Measurements from ENCODE around the gene RPS6KA2.
"Not testable (repeated sequence)": the region's sequence is repeated elsewhere in the genome, so short reads cannot be mapped to it uniquely, and the experiment has no call there.

RPS6KA2 gene

GRCh38 chr6:166405386-166405785 lies 221.7 kb downstream of the RPS6KA2 start:
- no peaks in the 10 kb centered on the region for H3K36me3 ChIP-seq
- no peak overlapping the region for H3K4me3 ChIP-seq
- no peaks in the 10 kb centered on the region for H3K9me3 ChIP-seq
- no peak overlapping the region for H3K27ac ChIP-seq
- intact Hi-C loops (cut with DNase I; ENCODE audit: low total_unique reads) = no loop called here
- peaks cover 0 to 16% of the 10 kb centered on the region in 2 donors for H3K27me3 ChIP-seq
- peaks cover 0 to 5% (median 0%) of the 10 kb centered on the region in 4 donors for H3K4me1 ChIP-seq
- TF ChIP-seq CTCF (IDR thresholded peaks at IDR 0.05) = no peak
- no peak for DNase-seq

DNA sequence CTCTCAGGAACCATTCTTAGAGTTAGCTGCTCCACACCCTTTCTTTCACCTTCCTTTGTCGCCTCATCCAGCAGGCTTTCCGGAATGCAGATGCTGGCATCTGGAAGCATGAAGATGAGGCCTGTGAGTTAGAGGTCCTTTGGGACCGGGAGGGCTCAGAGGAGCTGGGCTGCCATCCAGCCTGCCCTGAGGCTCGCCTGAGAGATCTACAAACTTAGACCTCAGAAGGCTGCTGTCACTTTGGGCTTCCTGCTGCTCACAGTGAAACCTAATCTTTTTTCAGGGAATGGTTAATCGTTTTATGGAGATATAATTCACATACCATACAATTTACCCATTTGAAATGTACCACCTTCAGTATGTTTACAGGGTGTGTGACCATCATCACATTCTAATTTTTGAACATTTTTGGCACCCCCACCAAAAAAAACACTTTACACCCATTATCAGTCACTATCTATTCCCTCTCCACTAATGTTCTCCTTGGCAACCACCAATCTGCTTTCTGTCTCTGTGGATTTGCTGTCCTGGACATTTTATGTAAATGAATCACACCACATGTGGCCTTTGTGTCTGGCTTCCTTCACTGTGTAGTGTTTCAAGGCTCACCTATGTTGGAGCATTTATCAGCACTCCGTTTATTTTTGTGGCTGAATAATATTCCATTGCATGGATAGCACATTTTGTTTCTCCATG lies 224.3 kb downstream of the RPS6KA2 start:
- DNase-seq = peak in 1 of 2 donors; percentile 27

GRCh38 chr6:166400649-166401250 lies 226.3 kb downstream of the RPS6KA2 start:
- DNase-seq = peak; percentile 63 to 76
- H3K27ac ChIP-seq = not testable (repeated sequence)

More for the DNA sequence above, 224.3 kb downstream of the RPS6KA2 start:
- intact Hi-C loops (cut with DNase I; ENCODE audit: low total_unique reads) = no loop called here
- H3K27me3 ChIP-seq = peaks cover 0 to 18% of the 10 kb centered on the region in 2 donors
- H3K36me3 ChIP-seq = no peaks in the 10 kb centered on the region
- no peak overlapping the region for H3K27ac ChIP-seq
- no peak overlapping the region for H3K4me3 ChIP-seq
- peaks cover 0 to 5% (median 0%) of the 10 kb centered on the region in 4 donors for H3K4me1 ChIP-seq
- TF ChIP-seq CTCF (IDR thresholded peaks at IDR 0.05) = no peak
- H3K9me3 ChIP-seq = no peaks in the 10 kb centered on the region

GRCh38 chr6:166400181-166400580 lies 226.9 kb downstream of the RPS6KA2 start:
- Histone ChIP-seq H3K9me3 (no peaks in the 10 kb centered on the region), H3K4me1 (peaks cover 0 to 5% (median 0%) of the 10 kb centered on the region in 4 donors), H3K27me3 (peaks cover 0 to 26% of the 10 kb centered on the region in 2 donors), H3K36me3 (no peaks in the 10 kb centered on the region), H3K4me3 (no peak overlapping the region), H3K27ac (no peak overlapping the region)
- TF ChIP-seq CTCF (IDR thresholded peaks at IDR 0.05) = no peak
- intact Hi-C loops (cut with DNase I; ENCODE audit: low total_unique reads) = loop anchor here (2.0 kb wide), 1 partner anchor 121 kb away; no protein-coding TSS in a partner anchor
- DNase-seq = no peak

More at GRCh38 chr6:166400649-166401250, 226.3 kb downstream of the RPS6KA2 start:
- H3K36me3 ChIP-seq, H3K4me1 ChIP-seq, H3K4me3 ChIP-seq, H3K9me3 ChIP-seq: not testable (repeated sequence)
- peaks cover 0 to 28% of the 10 kb centered on the region in 2 donors for H3K27me3 ChIP-seq
- TF ChIP-seq CTCF (IDR thresholded peaks at IDR 0.05) = peak; percentile 79 to 87
- intact Hi-C loops (cut with DNase I; ENCODE audit: low total_unique reads) = loop anchor here (2.0 kb wide), 1 partner anchor 122 kb away; no protein-coding TSS in a partner anchor

DNA sequence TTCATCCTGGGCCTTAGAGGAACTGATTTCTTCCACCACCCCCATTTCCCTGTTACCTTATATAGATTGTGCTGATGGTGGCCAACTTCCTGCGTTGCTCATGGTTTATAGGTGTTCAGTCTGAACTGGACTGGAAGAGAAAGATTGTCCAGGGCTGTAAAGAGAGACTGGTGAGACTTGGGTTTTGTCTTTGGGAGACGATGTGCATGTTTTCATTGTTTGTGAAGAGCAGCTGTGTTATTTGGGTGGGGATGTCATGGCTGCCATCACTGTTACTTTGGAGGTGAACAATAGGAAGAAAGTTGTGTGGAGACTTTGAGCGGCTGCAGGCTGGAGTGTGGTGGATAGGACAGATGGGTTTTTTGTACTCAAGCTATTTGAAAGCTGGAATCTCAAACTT lies 228.7 kb downstream of the RPS6KA2 start:
- no peaks in the 10 kb centered on the region for H3K36me3 ChIP-seq
- intact Hi-C loops (cut with DNase I; ENCODE audit: low total_unique reads) = loop anchor here (5.0 kb wide), 1 partner anchor 86 kb away; no protein-coding TSS in a partner anchor
- peaks cover 0 to 24% of the 10 kb centered on the region in 2 donors for H3K27me3 ChIP-seq
- no peak for DNase-seq
- H3K27ac ChIP-seq = no peak overlapping the region
- TF ChIP-seq CTCF (IDR thresholded peaks at IDR 0.05) = no peak
- peaks cover 0 to 5% (median 0%) of the 10 kb centered on the region in 4 donors for H3K4me1 ChIP-seq
- H3K9me3 ChIP-seq = no peaks in the 10 kb centered on the region
- no peak overlapping the region for H3K4me3 ChIP-seq
